GM12878 (cell line): Measurements from ENCODE around the gene CYP24A1. TPM values are rescaled to one million over a fixed set of nuclear protein-coding genes. Genes with fewer than 3 reads are reported as not detected.

Experiments used
- ATAC-seq: fragments of 200-7000 bp; cut with Tn5 transposase; 3 replicates; pipeline ENCODE4 v1.9.1; 2020; ENCODE audit warnings: mild to moderate bottlenecking, moderate library complexity
- BruUV-seq: library from RNA; stranded (reverse); fragments of 400-500 nt; replicated peaks from 2 replicates; lab custom pipeline; 2021; lab: Mats Ljungman, UMichigan
- CTCF ChIA-PET: fragments of 300-600 bp; sonication (Branson Sonifier 250); formaldehyde crosslinking; extraction: SDS; loops from one replicate; lab custom pipeline; 2021; ENCODE audit warnings: inconsistent platforms; lab: Yijun Ruan, JAX
- POLR2A ChIA-PET: fragments of 350-600 bp; formaldehyde crosslinking; extraction: SDS; loops from one replicate; lab custom pipeline; 2021; ENCODE audit warnings: inconsistent platforms; lab: Charles Lee
- RAD21 ChIA-PET: fragments of 300-600 bp; sonication (Branson Sonifier 250); formaldehyde crosslinking; loops from one replicate; lab custom pipeline; 2023; ENCODE audit warnings: antibody characterized with exemption; ENCODE audit not compliant: unreplicated experiment; lab: Charles Lee
- SMC1A ChIA-PET: fragments of 300-600 bp; sonication (Branson Sonifier 250); formaldehyde crosslinking; loops from one replicate; lab custom pipeline; 2023; ENCODE audit not compliant: unreplicated experiment, uncharacterized antibody; lab: Charles Lee
- DNase-seq: peaks from one replicate; pipeline ENCODE4 v3.0.0-alpha.2; 2011; ENCODE audit warnings: low read depth, low spot score
- FAIRE-seq: peaks from 3 replicates; lab custom pipeline; 2011; peaks lifted over from hg19 to GRCh38; lab: Jason Lieb, UNC
- H2AFZ ChIP-seq: 2 replicates; pipeline ENCODE4 v1.6.0; 2011; ENCODE audit warnings: low read depth, low read length, control low read depth; ENCODE audit not compliant: control insufficient read depth
- H3K27ac ChIP-seq: 2 replicates; pipeline ENCODE4 v1.5.1; 2011; ENCODE audit warnings: control low read depth; ENCODE audit not compliant: control insufficient read depth, insufficient read depth
- H3K27me3 ChIP-seq, 2 experiments: replicated peaks in 1 of 2; 2 replicates each; pipeline versions ENCODE4 v1.6.0 to v1.6.1; 2011; ENCODE audit warnings: low read length in 1 of 2; ENCODE audit not compliant: control insufficient read depth in 2 of 2, insufficient read depth in 2 of 2
- H3K36me3 ChIP-seq, 2 experiments: 2 replicates each; pipeline ENCODE4 v1.5.1; 2011; ENCODE audit warnings: low read length in 1 of 2; ENCODE audit not compliant: control insufficient read depth in 2 of 2, insufficient read depth in 2 of 2
- H3K4me1 ChIP-seq: 2 replicates; pipeline ENCODE4 v1.6.1; 2011; ENCODE audit warnings: mild to moderate bottlenecking, low read length, moderate library complexity, mixed read lengths; ENCODE audit not compliant: control insufficient read depth, insufficient read depth
- H3K4me2 ChIP-seq: 2 replicates; pipeline ENCODE4 v1.6.0; 2011; ENCODE audit warnings: control low read depth; ENCODE audit not compliant: control insufficient read depth, insufficient read depth
- H3K4me3 ChIP-seq: fragments of 200-600 bp; sonication (generic); 2 replicates; pipeline ENCODE4 v1.5.1; 2016
- H3K79me2 ChIP-seq: 2 replicates; pipeline ENCODE4 v1.6.0; 2011; ENCODE audit warnings: low read length; ENCODE audit not compliant: control insufficient read depth, insufficient read depth
- H3K9ac ChIP-seq: 2 replicates; pipeline ENCODE4 v1.8.0; 2011; ENCODE audit warnings: low read length, control low read depth, mixed read lengths; ENCODE audit not compliant: control insufficient read depth, insufficient read depth
- H3K9me3 ChIP-seq: replicated peaks from 3 replicates; pipeline ENCODE4 v1.5.1; 2011; ENCODE audit warnings: mild to moderate bottlenecking, low read length; ENCODE audit not compliant: control insufficient read depth, insufficient read depth
- H4K20me1 ChIP-seq: 2 replicates; pipeline ENCODE4 v1.6.0; 2011; ENCODE audit not compliant: control insufficient read depth, insufficient read depth
- ATF3 ChIP-seq: IDR thresholded peaks from 2 replicates; pipeline ENCODE4 v1.6.1; 2011; ENCODE audit warnings: low read depth, mild to moderate bottlenecking, low read length, moderate library complexity, borderline replicate concordance; ENCODE audit errors: extremely low read depth
- CEBPB ChIP-seq, 2 experiments: fragments of 150-350 bp in 1 of 2; IDR thresholded peaks; 2 replicates each; pipeline ENCODE4 v1.6.1; 2012 to 2014; ENCODE audit warnings: low read depth in 2 of 2, low read length in 2 of 2, borderline replicate concordance in 1 of 2, inconsistent platforms in 1 of 2
- MAX ChIP-seq: IDR thresholded peaks from 2 replicates; pipeline ENCODE4 v1.6.1; 2012; ENCODE audit warnings: low read depth, low read length, improper control_type of control experiment
- MTA3 ChIP-seq: IDR thresholded peaks from 2 replicates; pipeline ENCODE4 v1.6.1; 2012; ENCODE audit warnings: low read length, inconsistent platforms, borderline replicate concordance
- NFXL1 ChIP-seq: fragments of 450-650 bp; IDR thresholded peaks from 2 replicates; pipeline ENCODE4 v1.6.1; 2017; ENCODE audit warnings: antibody characterized with exemption, mild to moderate bottlenecking, borderline replicate concordance
- NR2C1 ChIP-seq: fragments of 450-650 bp; IDR thresholded peaks from 2 replicates; pipeline ENCODE4 v1.6.1; 2017; ENCODE audit warnings: antibody characterized with exemption, mild to moderate bottlenecking, moderate library complexity
- PKNOX1 ChIP-seq: fragments of 450-650 bp; IDR thresholded peaks from 2 replicates; pipeline ENCODE4 v1.6.1; 2016; ENCODE audit warnings: mild to moderate bottlenecking
- POLR2AphosphoS5 ChIP-seq: IDR thresholded peaks from 2 replicates; pipeline ENCODE4 v1.6.1; 2011; ENCODE audit warnings: mild to moderate bottlenecking, low read length, inconsistent platforms
- RELB ChIP-seq: fragments of 450-650 bp; IDR thresholded peaks from 2 replicates; pipeline ENCODE4 v1.6.1; 2017; ENCODE audit warnings: low read depth, mild to moderate bottlenecking, moderate library complexity
- SMARCA5 ChIP-seq: fragments of 450-650 bp; IDR thresholded peaks from 2 replicates; pipeline ENCODE4 v1.6.1; 2017; ENCODE audit warnings: mild to moderate bottlenecking
- TBL1XR1 ChIP-seq: IDR thresholded peaks from 2 replicates; pipeline ENCODE4 v1.6.1; 2012; ENCODE audit warnings: low read depth, low read length, improper control_type of control experiment
- ZNF207 ChIP-seq: fragments of 450-650 bp; IDR thresholded peaks from 2 replicates; pipeline ENCODE4 v1.6.1; 2014; ENCODE audit warnings: antibody characterized with exemption, mild to moderate bottlenecking, borderline replicate concordance
- ZSCAN29 ChIP-seq: fragments of 450-650 bp; IDR thresholded peaks from 2 replicates; pipeline ENCODE4 v1.6.1; 2017; ENCODE audit warnings: mild to moderate bottlenecking, moderate library complexity
- WGBS: methylation state at CpG from one replicate; pipeline ENCODE4 v1.1.6; 2016; ENCODE audit warnings: low lambda C conversion rate; ENCODE audit not compliant: insufficient replicate concordance, insufficient coverage; ENCODE audit errors: missing lambda C conversion rate; 5-methylcytosine and 5-hydroxymethylcytosine counted together
- in situ Hi-C: fragments of 300-500 bp; cut with MboI; formaldehyde crosslinking; loops from 9 replicates; pipeline ENCODE4 v1.14.3; 2018; ENCODE audit warnings: mixed read lengths
- intact Hi-C: fragments of 100-400 bp; cut with micrococcal nuclease; formaldehyde crosslinking; loops from one replicate; pipeline ENCODE4 v1.14.2; 2022; ENCODE audit not compliant: unreplicated experiment
- polyA plus RNA-seq, 11 experiments: library from polyadenylated mRNA; depleted of rRNA in 4 of 11; unstranded in 6 of 11; stranded (reverse) in 5 of 11; fragments of >200 nt; fragmentation: Nextera tagmentation in 4 of 11; fragmentation: Illumina TruSeq in 1 of 11; extraction: Ambion mirVana in 4 of 11; extraction: Trizol in 1 of 11; gene quantifications; 1 replicate in 1 of 11; 2 replicates in 10 of 11; pipeline versions ENCODE4 v1.2.1 to v1.2.3, GENCODE V29; 2011 to 2016; ENCODE audit warnings: inconsistent platforms in 2 of 11, missing spikeins in 2 of 11, low read depth in 1 of 11
- total RNA-seq, 4 experiments: library from RNA; depleted of rRNA in 3 of 4; stranded (reverse); fragments of >200 nt in 3 of 4; fragmentation: Illumina TruSeq in 1 of 4; extraction: Trizol in 1 of 4; gene quantifications; 2 replicates each; pipeline versions ENCODE4 v1.2.1 to v1.2.3, GENCODE V29; 2013 to 2021

CYP24A1 gene
- total and polyA plus RNA-seq, 10 of the 15 experiments (the other 5 are each of a cell fraction or from before 2014, with no cell fraction given) = 0.69 TPM; not detected in 9

GRCh38 chr20:54193817-54194216, 20.0 kb upstream of the CYP24A1 start:
- ATAC-seq (no peak), FAIRE-seq (no peak), DNase-seq (no peak)
- Histone ChIP-seq H3K79me2 (no peaks in the 10 kb centered on the region), H3K9me3 (no peaks in the 10 kb centered on the region), H3K4me3 (no peak overlapping the region), H3K4me2 (no peak overlapping the region), H2AFZ (no peak overlapping the region), H3K27ac (no peak overlapping the region), H3K36me3 (no peaks in the 10 kb centered on the region), H3K4me1 (peaks cover 14% of the 10 kb centered on the region), H3K27me3 (no peaks in the 10 kb centered on the region), H4K20me1 (no peaks in the 10 kb centered on the region), H3K9ac (no peak overlapping the region)
- POLR2A ChIA-PET = no interaction called here
- TF ChIP-seq ATF3 (no peak), NFXL1 (peak; percentile 67)
- WGBS = 50% methylated on average over 5 of the region's 5 CpGs
- SMC1A ChIA-PET = no interaction called here
- no TSS peak for BruUV-seq
- in situ Hi-C loops = loop anchor here (10.0 kb wide), 1 partner anchor 639 kb away; no protein-coding TSS in a partner anchor
- RAD21 ChIA-PET = no interaction called here
- CTCF ChIA-PET = interaction anchor here (0.8 to 3.5 kb wide), 3 partner anchors 90 to 138 kb away, joined by 3 to 19 read pairs (median 3); no protein-coding TSS in a partner anchor
- intact Hi-C loops = loop anchor here (10.0 kb wide), 2 partner anchors 619 to 779 kb away; no protein-coding TSS in a partner anchor

GRCh38 chr20:54190217-54190616, 16.4 kb upstream of the CYP24A1 start:
- 81% methylated on average over 2 of the region's 2 CpGs for WGBS
- ATAC-seq = no peak
- no TSS peak for BruUV-seq
- no peaks in the 10 kb centered on the region for H3K36me3 ChIP-seq
- no peak overlapping the region for H2AFZ ChIP-seq
- H3K27ac ChIP-seq = no peak overlapping the region
- no peaks in the 10 kb centered on the region for H3K27me3 ChIP-seq
- H3K9ac ChIP-seq = no peak overlapping the region
- no peak for FAIRE-seq
- ChIA-PET POLR2A (no interaction called here), RAD21 (no interaction called here), SMC1A (no interaction called here), CTCF (interaction anchor here (1.0 kb wide), 1 partner anchor 94 kb away, joined by 3 read pairs; no protein-coding TSS in a partner anchor)
- DNase-seq = no peak
- no peaks in the 10 kb centered on the region for H4K20me1 ChIP-seq
- peaks cover 4% of the 10 kb centered on the region; the same call in 1 of the 2 replicates for H3K4me1 ChIP-seq
- H3K9me3 ChIP-seq = no peaks in the 10 kb centered on the region
- in situ Hi-C loops (loop anchor here (10.0 kb wide), 1 partner anchor 635 kb away; no protein-coding TSS in a partner anchor), intact Hi-C loops (loop anchor here (10.0 kb wide), 2 partner anchors 615 to 775 kb away; no protein-coding TSS in a partner anchor)
- no peak overlapping the region for H3K4me2 ChIP-seq
- H3K79me2 ChIP-seq = no peaks in the 10 kb centered on the region
- no peak overlapping the region for H3K4me3 ChIP-seq
- TF ChIP-seq MTA3 = no peak
- no peak for TF ChIP-seq RELB
- TF ChIP-seq ZNF207 = no peak
- TF ChIP-seq CEBPB (IDR thresholded peaks at IDR 0.05; ENCODE audit: borderline replicate concordance in 1 of 2, low read depth in 2 of 2, low read length in 2 of 2) = no peak
- no peak for TF ChIP-seq MAX
- TF ChIP-seq ZSCAN29 = no peak
- no peak for TF ChIP-seq PKNOX1
- no peak for TF ChIP-seq POLR2AphosphoS5
- TF ChIP-seq TBL1XR1 = no peak
- no peak for TF ChIP-seq NR2C1
- TF ChIP-seq SMARCA5 = no peak
